ENCODE data around the gene GJA10.
"Not testable (repeated sequence)": the region's sequence is repeated elsewhere in the genome, so short reads cannot be mapped to it uniquely, and the experiment has no call there.

The GJA10 gene

DNA sequence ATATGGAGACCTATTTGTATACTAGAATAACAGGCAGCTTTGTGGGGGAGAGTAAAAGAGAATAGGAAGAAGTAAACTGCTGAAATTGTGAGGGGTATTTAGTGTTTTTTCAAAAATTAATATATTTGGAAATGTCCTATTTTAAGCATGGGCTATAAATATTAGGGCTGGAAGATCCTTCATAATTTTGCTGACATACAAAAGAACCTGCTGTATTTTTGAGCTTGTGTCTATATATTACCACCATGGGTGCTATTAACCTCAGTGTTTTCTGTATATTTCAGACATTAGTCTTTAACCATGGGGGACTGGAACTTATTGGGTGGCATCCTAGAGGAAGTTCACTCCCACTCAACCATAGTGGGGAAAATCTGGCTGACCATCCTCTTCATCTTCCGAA is at the start of gene GJA10:
GJA10 (plus strand) TSS at position 301 of the 400 bp plus-strand sequence; CDS start at position 301, 0 bp downstream.
- TF ChIP-seq, protein P1, sequence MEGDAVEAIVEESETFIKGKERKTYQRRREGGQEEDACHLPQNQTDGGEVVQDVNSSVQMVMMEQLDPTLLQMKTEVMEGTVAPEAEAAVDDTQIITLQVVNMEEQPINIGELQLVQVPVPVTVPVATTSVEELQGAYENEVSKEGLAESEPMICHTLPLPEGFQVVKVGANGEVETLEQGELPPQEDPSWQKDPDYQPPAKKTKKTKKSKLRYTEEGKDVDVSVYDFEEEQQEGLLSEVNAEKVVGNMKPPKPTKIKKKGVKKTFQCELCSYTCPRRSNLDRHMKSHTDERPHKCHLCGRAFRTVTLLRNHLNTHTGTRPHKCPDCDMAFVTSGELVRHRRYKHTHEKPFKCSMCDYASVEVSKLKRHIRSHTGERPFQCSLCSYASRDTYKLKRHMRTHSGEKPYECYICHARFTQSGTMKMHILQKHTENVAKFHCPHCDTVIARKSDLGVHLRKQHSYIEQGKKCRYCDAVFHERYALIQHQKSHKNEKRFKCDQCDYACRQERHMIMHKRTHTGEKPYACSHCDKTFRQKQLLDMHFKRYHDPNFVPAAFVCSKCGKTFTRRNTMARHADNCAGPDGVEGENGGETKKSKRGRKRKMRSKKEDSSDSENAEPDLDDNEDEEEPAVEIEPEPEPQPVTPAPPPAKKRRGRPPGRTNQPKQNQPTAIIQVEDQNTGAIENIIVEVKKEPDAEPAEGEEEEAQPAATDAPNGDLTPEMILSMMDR (IDR thresholded peaks at IDR 0.05; ENCODE audit: low read depth, low read length, missing control alignments), result no peak
- DNase-seq (ENCODE audit: extremely low read depth, low read depth), result no peak
- H3K4me3 ChIP-seq (replicated peaks; ENCODE audit: low read depth, low read length), result no peak within 1 kb of the TSS

DNA sequence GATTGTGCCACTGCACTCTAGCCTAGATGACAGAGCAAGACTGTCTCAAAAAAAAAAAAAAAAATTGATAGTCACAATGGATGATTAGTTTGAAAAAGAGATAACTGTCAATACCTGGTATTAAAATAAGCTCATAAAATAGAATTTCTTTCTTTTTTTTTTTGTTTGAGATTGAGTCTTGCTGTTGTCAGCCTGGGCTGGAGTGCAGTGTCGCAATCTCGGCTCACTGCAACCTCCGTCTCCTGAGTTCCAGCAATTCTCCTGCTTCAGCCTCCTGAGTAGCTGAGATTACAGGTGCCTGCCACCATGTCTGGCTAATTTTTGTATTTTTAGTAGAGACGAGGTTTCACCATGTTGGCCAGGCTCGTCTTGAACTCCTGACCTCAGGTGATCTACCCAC is 46.8 kb upstream of the GJA10 start:
- DNase-seq (ENCODE audit: extremely low read depth, low read depth); H3K4me3 ChIP-seq (replicated peaks; ENCODE audit: low read depth, low read length): not testable (repeated sequence)

DNA sequence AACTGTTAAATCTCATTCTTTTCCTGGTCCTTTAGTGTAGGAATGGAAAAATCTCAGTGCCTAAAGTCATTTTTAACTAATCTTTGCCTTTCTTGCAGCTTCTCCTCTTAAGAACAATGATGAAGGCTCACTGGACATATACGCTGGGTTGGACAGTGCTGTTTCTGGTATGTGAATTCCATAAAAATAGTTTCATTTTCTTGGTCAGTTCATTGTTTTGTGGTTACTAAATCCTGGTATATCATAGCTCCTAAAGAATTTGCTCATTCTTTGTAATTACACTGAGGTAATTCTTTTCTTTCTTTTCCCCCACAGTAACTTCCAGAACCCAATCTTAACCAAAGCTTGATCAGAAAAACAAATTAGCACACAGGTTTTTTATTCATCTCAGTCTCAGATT is 41.2 kb upstream of the GJA10 start:
- H3K4me3 ChIP-seq (replicated peaks; ENCODE audit: low read depth, low read length), result no peak overlapping the region
- no peak for DNase-seq (ENCODE audit: extremely low read depth, low read depth)
- TF ChIP-seq, protein P1 (IDR thresholded peaks at IDR 0.05; ENCODE audit: low read depth, low read length, missing control alignments), result no peak

DNA sequence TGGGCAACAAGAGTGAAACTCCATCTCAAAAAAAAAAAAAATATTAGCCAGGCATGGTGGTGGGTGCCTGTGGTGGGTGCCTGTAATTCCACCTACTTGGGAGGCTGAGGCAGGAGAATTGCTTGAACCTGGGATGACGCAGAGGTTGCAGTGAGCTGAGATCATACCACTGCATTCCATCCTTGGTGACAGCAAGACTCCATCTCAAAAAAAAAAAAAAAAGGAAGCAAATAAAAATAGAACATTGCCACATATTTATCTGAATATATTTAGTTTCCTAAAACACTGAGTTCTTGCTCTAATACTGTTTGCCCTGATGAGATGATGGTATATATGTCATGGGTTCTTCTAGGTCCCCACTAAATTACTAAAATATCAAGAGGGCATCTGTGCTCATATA is 36.2 kb upstream of the GJA10 start:
- DNase-seq (ENCODE audit: extremely low read depth, low read depth), result no peak
- H3K4me3 ChIP-seq (replicated peaks; ENCODE audit: low read depth, low read length), result no peak overlapping the region
- TF ChIP-seq, protein P1 (IDR thresholded peaks at IDR 0.05; ENCODE audit: low read depth, low read length, missing control alignments), result no peak

DNA sequence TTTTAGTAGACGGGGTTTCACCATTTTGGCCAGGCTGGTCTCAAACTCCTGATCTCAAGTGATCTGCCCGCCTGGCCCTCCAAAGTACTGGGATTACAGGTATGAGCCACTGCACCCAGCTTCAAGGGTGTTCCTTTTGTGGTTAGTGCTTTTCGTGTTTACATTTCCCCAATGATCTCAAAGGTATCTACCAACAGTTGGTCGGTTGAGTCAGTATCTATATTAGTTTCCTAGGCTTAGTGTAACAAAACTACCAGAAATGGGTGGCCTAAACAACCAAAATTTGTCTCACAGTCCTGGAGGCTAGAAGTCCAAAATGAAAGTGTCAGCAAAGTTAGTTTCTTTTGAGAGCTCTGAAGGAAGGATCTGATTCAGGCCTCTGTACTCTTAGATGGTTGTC is 34.5 kb upstream of the GJA10 start:
- no peak for DNase-seq (ENCODE audit: extremely low read depth, low read depth)
- H3K4me3 ChIP-seq (replicated peaks; ENCODE audit: low read depth, low read length), result no peak overlapping the region
- TF ChIP-seq, protein P1 (IDR thresholded peaks at IDR 0.05; ENCODE audit: low read depth, low read length, missing control alignments), result no peak

- H3K4me3 ChIP-seq (replicated peaks; ENCODE audit: low read depth, low read length), result no peak overlapping the region
- no peak for DNase-seq (ENCODE audit: extremely low read depth, low read depth)
Observed at GRCh38 chr6:89862273-89862672, 32.0 kb upstream of the GJA10 start.

DNA sequence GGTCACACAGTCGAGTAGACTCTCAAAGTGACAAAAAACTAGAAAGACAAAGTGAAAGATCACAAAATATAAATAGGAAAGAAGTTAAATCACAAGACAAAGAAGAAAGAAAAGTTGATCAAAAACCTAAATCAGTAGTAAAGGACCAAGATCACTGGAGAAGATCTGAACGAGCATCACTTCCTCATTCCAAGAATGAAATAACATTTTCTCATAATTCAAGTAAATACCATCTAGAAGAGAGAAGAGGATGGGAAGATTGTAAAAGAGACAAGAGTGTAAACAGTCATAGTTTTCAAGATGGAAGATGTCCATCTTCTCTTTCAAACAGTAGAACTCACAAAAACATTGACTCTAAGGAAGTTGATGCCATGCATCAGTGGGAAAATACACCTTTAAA is 31.6 kb upstream of the GJA10 start:
- TF ChIP-seq, protein P1 (IDR thresholded peaks at IDR 0.05; ENCODE audit: low read depth, low read length, missing control alignments), result no peak
- DNase-seq (ENCODE audit: extremely low read depth, low read depth), result no peak
- no peak overlapping the region for H3K4me3 ChIP-seq (replicated peaks; ENCODE audit: low read depth, low read length)

More at GRCh38 chr6:89862273-89862672, 32.0 kb upstream of the GJA10 start:
- TF ChIP-seq, protein P1 (IDR thresholded peaks at IDR 0.05; ENCODE audit: low read depth, low read length, missing control alignments), result no peak

All from HFF-Myc (cell line).